ENCODE data around the gene NIPSNAP2. TPM values are rescaled to one million over a fixed set of nuclear protein-coding genes. Genes with fewer than 3 reads are reported as not detected.
"Not testable (repeated sequence)": the region's sequence is repeated elsewhere in the genome, so short reads cannot be mapped to it uniquely, and the experiment has no call there.

Gene NIPSNAP2
- total RNA-seq, 1 donor from 2014 or later = 33.5 TPM

DNA sequence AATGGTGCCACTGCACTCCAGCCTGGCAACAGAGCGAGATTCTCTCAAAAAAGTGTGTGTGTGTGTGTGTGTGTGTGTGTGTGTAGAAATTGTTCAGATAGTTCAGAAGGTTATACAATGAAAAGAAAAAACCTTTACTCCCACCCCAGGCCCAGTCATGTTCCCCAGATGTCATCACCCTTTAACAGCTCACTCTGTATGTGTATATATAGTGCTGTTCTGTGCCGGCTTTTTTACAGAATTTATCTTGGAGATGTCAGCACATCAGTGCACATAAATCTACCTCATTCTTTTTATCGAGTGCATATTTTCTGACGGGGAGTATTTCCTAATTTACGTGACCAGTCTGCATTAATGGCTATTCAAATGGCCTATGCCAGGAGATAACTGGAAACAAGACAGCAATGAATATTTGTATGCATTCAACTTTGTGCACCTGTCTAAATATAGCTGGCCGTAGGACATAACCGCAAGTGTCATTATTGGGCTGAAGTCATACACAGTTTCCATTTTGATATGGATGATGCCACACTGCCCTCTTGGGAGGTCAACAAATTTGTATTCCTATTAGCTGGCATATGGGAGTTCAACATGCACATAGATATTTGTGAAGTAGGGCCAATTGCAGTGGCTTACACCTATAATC lies 11.7 kb downstream of the NIPSNAP2 start:
- peak in 1 of 2 donors; percentile 8 for DNase-seq (ENCODE audit: low read depth in 2 of 2)

DNA sequence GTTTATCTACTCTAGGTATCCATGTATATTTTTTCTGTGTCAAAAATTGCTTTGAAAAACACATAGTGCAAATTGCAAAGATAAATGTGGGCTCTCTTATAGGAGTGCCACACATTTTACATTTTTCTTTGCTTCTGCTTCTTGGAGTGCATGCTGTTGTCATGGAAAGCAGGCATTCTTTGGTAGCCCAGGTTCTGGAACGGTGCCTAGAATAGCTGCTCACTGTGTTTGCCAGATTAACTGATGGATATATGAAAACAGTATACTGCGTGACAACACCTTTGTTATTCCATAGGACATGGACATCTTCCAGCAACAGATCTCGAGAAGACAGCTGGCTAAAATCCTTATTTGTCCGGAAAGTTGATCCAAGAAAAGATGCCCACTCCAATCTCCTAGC lies 13.4 kb downstream of the NIPSNAP2 start:
- DNase-seq (ENCODE audit: low read depth in 2 of 2) = peak; percentile 78 to 84

DNA sequence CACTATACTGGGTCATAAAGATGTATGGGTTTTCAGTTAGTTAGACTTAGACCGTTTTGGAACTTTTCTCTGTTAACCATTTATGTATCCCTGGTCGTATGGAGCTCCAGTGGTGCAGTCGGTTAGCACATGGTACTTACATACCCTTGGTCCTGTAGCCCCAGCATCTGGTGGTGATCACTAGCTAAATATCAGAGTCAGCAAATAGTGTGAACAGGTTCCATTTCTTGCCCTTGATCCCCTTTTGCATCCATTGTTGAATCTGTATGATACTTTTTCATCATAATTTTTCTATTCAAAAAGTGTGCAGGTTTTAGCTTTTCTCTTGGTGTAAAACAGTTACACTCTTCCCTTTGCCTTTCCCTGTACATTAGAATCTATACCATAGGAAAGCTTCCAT lies 15.9 kb downstream of the NIPSNAP2 start:
- no peak for DNase-seq (ENCODE audit: low read depth in 2 of 2)

GRCh38 chr7:55983537-55983936 lies 19.2 kb downstream of the NIPSNAP2 start:
- no peak for DNase-seq (ENCODE audit: low read depth in 2 of 2)

DNA sequence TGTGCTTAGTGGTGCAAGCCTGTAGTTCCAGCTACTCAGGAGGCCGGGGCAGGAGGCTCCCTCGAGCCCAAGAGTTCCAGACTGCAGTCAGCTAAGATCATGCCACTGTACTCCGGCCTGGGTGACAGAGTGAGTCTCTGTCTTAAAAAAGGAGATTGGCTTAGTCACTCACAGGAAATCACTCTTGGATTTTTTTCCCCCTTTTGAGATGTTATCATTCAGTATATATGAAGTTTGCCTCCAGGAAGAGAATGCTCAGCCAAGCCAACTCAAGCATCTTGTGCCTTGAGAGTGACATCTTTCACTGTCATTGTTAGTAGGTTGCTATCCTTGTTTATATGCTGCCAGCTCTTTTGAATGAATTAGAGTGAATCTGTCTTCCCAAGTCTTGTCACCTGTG lies 28.0 kb downstream of the NIPSNAP2 start:
- DNase-seq (ENCODE audit: low read depth in 2 of 2) = peak in 1 of 2 donors; percentile 56

DNA sequence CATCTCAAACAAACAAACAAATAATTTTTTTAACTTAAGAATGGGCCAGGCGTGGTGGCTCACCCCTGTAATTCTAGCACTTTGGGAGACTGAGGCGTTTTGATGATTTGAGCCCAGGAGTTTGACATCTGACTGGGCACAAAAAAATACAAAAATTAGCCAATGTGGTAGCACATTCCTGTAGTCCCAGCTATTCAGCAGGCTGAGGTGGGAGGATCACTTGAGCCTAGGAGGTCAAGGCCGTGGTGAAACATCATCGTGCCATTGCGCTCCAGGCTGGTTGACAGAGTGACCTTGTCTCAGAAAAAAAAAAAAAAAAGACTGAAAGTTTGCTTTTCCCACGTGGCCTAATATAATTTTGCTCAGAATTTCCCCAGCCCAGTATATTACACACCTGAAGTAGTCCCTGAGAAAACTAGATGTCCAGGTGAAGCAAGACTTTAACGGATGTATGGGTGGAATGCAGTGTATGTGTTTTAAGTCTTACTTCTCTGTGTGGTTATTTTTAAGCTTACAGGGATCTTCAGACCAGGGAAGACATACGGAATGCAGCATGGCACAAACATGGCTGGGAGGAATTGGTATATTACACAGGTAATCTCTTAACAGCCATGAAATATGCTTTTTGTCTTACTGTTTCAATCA lies 32.6 kb downstream of the NIPSNAP2 start:
- no peak for DNase-seq (ENCODE audit: low read depth in 2 of 2)

DNA sequence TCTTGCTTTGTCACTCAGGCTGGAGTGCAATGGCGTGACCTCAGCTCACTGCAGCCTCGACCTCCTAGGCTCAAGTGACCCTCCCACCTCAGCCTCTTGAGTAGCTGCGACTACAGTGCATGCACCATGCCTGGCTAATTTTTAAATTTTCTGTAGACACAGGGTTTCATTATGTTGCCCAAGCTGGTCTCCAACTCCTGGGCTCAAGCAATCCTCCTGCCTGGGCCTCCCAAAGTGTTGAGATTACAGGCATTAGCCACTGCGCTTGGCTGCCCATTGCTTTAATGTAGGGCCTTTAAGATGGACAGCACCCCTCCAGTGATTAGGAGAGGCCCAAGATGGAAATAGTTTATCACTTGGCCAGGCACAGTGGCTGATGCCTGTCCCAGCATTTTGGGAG lies 39.4 kb downstream of the NIPSNAP2 start:
- no peak for DNase-seq (ENCODE audit: low read depth in 2 of 2)

DNA sequence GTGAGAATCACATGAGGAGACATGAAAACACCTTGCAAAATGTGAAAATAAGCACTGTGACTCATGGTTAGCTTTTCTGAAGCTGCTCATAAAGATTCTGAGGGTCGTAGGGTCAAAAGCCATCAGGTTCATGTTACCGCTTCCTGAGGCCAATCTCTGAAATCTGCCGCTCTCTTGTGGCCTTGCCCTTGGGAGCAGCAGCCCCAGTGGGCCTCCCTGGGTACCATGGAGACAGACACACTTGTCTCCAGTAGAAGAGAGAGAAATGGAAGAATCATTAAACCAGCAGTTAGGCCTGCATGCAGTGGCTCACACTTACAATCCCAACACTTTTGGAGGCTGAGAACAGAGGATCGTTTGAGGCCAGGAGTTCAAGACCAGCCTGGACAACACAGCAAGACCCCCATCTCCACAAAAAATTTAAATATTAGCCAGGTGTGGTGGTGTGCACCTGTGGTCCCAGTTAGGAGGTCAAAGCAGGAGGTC lies 42.8 kb downstream of the NIPSNAP2 start:
- no peak for DNase-seq (ENCODE audit: low read depth in 2 of 2)

GRCh38 chr7:56007891-56008290 lies 43.5 kb downstream of the NIPSNAP2 start:
- no peak for DNase-seq (ENCODE audit: low read depth in 2 of 2)

GRCh38 chr7:56009695-56010094 lies 45.3 kb downstream of the NIPSNAP2 start:
- no peak for DNase-seq (ENCODE audit: low read depth in 2 of 2)

- DNase-seq (ENCODE audit: low read depth in 2 of 2) = not testable (repeated sequence)
These were observed 52.6 kb downstream of the NIPSNAP2 start for GRCh38 chr7:56017015-56017414.

DNA sequence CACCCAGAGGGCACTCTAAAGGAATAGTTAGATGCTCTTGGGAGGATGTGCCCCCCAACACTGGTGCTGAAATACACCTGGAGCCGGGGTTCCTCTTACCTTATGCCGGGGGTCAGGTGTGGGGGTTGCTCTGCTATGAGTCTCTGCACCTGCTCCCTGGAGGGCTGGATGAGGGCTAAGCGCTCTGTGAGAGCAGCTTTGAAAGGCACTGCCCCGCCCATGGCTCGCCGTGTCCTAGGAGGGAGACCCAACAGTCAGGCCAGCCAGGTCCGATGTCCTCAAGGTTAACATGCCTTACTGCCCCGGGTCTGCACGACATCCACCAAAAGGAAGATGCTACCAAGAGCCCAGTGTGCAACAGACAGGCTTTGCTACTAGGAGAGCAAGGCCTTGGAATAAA lies 55.1 kb downstream of the NIPSNAP2 start:
- no peak for DNase-seq (ENCODE audit: low read depth in 2 of 2)

DNA sequence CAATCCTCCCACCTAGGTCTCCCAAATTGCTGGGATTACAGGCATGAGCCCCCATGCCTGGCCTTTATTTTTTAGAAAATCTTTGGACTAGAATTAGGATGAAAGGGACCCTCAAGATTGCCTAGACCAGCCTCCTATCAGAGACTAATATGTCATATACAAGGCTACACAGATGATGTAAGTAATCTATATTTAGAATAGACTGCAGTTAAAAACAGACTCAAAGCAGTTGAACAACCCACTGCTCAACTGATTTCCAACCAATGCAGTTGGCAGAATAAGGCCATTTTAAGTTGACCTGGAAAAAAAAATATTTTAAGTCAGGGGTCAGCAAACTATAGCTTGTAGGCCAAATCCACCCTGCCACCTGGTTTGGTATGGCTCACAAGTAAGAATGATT lies 59.1 kb downstream of the NIPSNAP2 start:
- DNase-seq (ENCODE audit: low read depth in 2 of 2) = no peak

DNA sequence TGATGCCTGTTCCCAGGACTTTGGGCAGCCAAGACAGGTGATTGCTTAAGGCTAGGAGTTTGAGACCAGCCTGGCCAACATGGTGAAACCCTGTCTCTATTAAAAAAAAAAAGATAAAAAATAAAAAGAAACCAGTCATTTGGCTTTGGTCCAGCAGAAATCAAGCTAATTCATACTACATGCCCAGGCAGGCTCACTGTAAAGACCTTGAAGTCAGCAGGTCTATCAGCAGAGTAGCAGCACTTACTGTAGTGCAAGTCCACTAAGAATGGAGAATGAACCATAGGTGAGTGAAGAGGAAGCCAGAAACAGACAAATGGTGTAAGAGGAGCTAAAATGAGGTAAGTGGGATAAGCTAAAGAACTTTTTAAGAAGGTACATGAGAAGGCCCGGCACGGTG lies 62.2 kb downstream of the NIPSNAP2 start:
- DNase-seq (ENCODE audit: low read depth in 2 of 2) = no peak

DNA sequence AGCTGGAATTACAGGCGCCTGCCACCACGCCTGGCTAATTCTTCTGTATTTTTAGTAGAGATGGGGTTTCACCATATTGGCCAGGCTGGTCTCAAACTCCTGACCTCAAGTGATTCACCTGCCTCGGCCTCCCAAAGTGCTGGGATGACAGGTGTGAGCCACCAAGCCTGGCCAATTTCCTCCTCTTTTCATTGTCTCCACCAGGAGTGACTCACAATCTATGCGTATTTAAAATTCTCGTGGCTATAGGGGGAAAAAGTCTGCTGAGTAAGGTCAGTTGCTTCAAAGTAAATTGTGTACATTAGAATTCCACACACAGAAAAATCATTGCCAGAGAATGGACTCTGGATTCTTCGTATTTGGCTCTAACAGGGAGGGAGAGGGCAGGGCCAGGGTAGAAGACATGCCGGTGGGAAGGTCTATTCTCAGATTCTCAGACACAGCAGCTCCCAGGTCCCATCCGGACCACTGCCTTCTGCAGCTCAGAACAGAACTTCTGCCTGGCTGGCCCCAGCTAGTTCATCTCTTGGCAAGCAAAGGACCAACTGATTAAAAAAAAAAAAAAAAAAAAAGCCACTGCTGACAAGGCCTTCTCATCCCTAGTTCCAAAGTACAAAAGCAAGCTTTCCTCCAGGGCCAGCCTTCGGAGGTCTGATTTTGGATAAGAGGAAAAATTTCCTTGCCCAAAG lies 64.7 kb downstream of the NIPSNAP2 start:
- DNase-seq (ENCODE audit: low read depth in 2 of 2) = no peak

GRCh38 chr7:56030340-56030739 lies 66.0 kb downstream of the NIPSNAP2 start:
- no peak for DNase-seq (ENCODE audit: low read depth in 2 of 2)

- DNase-seq (ENCODE audit: low read depth in 2 of 2) = not testable (repeated sequence)
These were observed 67.2 kb downstream of the NIPSNAP2 start for GRCh38 chr7:56031556-56031955.

DNA sequence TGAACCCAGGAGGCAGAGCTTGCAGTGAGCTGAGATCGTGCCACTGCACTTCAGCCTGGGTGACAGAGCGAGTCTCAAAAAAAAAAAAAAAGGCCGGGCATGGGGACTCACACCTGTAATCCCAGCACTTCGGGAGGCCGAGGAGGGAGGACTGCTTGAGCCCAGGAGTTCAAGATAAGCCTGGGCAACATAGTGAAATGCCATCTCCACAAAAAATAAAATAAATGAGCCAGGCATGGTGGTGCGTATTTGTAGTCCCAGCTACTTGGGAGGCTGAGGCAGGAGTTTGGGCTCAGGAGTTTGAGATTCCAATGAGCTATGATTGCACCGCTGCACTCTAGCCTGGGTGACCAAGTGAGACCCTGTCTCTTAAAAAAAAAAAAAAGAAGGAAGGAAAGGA lies 68.2 kb downstream of the NIPSNAP2 start:
- DNase-seq (ENCODE audit: low read depth in 2 of 2) = not testable (repeated sequence)

DNA sequence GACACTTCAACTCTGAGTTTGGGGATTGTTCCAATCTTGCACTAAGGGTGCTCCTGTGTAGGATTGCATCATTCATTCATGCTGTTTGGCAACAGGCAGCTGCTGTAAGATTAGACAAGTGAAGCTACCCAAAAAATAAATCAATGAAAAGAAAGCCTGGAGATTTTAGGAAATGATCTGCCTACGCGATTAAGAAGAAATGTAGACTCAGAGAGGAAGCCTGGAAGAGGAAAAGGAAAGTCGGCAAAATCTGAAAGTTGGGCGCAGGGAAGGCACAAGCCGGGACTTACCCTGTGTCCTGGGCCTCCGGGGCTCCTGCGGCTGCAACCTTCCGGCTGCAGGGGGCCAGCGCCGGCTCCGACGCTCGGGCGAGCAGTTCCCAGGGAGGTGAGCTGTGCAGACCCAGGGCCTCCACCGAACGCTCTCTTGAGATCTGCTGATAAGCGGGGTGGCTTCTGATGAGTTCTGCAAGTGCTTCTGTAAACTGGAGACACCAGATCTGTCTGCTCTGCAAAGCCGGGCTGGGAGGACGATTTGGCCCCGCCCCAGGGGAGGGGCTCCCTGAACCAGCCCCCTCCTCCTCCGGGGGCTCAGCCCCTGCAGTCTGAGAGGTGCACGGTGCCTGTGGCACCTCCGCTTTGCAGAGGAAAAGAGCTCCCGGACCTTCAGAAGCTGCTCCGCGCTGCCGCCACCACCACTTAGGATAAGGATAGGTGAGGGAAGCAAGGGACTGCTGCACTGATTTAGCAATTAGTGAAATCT lies 69.5 kb downstream of the NIPSNAP2 start:
- DNase-seq (ENCODE audit: low read depth in 2 of 2) = peak; percentile 54 to 59

DNA sequence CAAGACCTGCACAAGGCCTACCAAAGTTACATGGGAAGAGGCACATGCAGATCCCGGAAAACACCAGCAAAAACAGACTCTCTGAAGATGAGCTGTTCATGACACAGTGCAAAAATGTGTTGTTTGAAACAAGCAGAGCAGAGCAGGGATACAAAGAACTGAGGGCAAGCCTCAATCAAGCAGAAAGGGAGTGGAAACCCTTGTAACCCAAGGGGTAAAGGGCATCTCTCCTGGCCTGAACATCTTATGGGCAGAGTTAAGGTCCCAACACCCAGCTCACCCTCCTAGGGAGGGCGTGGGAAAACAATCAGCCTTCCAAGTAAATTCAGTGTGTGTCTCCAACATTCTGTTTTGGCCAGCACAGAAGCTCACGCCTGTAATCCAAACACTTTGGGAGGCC lies 76.3 kb downstream of the NIPSNAP2 start:
- no peak for DNase-seq (ENCODE audit: low read depth in 2 of 2)

DNA sequence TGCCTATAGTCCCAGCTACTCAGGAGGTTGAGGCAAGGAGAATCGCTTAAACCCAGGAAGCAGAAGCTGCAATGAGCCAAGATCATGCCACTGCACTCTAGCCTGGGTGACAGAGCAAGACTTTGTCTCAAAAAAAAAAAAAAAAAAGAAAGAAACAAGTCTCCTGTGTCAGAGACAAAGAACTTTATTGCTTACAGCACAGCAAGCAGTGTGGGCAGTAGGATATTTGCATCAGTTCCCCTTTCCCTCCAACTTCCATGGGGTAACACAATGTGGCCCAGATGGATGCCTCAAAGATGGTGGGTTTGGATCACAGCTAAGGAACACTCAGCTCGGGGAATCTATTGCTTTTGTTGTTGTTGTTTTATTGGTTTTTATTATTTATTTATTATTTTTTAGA lies 81.4 kb downstream of the NIPSNAP2 start:
- not testable (repeated sequence) for DNase-seq (ENCODE audit: low read depth in 2 of 2)

Measured in lung microvascular endothelial cell (primary cell).